Measurements from ENCODE around the gene SYTL3.
"Not testable (repeated sequence)": the region's sequence is repeated elsewhere in the genome, so short reads cannot be mapped to it uniquely, and the experiment has no call there.

The SYTL3 gene

GRCh38 chr6:158672119-158672518 is 22.3 kb downstream of the SYTL3 start:
- DNase-seq; H3K4me1 ChIP-seq (ENCODE audit: control extremely low read depth in 1 of 4, control insufficient read depth in 4 of 4, insufficient read depth in 4 of 4, low read length in 3 of 4); H3K9me3 ChIP-seq (ENCODE audit: control extremely low read depth in 1 of 5, control insufficient read depth in 4 of 5, insufficient read depth in 2 of 5, low read depth in 1 of 5, low read length in 4 of 5); H3K36me3 ChIP-seq (ENCODE audit: control insufficient read depth in 4 of 4, insufficient read depth in 4 of 4, low read length in 3 of 4); H3K27ac ChIP-seq (ENCODE audit: insufficient read depth in 1 of 2, low read depth in 1 of 2, low read length in 2 of 2, poor library complexity in 1 of 2, severe bottlenecking in 2 of 2); POLR2A ChIA-PET; H3K4me3 ChIP-seq (ENCODE audit: control insufficient read depth in 1 of 7, extremely low read depth in 1 of 7, insufficient read depth in 4 of 7, low read depth in 2 of 7, low read length in 6 of 7); H3K27me3 ChIP-seq (replicated peaks in 2 of 5; ENCODE audit: control insufficient read depth in 4 of 5, insufficient read depth in 5 of 5, low read length in 4 of 5): not testable (repeated sequence)
- CTCF ChIA-PET = interaction anchor here (0.9 to 2.6 kb wide), 3 partner anchors 11 to 17 kb away, joined by 3 to 12 read pairs (median 10); no protein-coding TSS in a partner anchor
- WGBS (ENCODE audit: insufficient coverage) = 98% methylated on average over 5 of the region's 8 CpGs

- Histone ChIP-seq H3K9me3 (ENCODE audit: control extremely low read depth in 1 of 5, control insufficient read depth in 4 of 5, insufficient read depth in 2 of 5, low read depth in 1 of 5, low read length in 4 of 5) (no peaks in the 10 kb centered on the region), H3K27me3 (replicated peaks in 2 of 5; ENCODE audit: control insufficient read depth in 4 of 5, insufficient read depth in 5 of 5, low read length in 4 of 5) (no peaks in the 10 kb centered on the region), H3K4me1 (ENCODE audit: control extremely low read depth in 1 of 4, control insufficient read depth in 4 of 4, insufficient read depth in 4 of 4, low read length in 3 of 4) (peaks cover 0 to 3% (median 3%) of the 10 kb centered on the region in 4 experiments), H3K36me3 (ENCODE audit: control insufficient read depth in 4 of 4, insufficient read depth in 4 of 4, low read length in 3 of 4) (no peaks in the 10 kb centered on the region), H3K4me3 (ENCODE audit: control insufficient read depth in 1 of 7, extremely low read depth in 1 of 7, insufficient read depth in 4 of 7, low read depth in 2 of 7, low read length in 6 of 7) (no peak overlapping the region), H3K27ac (ENCODE audit: insufficient read depth in 1 of 2, low read depth in 1 of 2, low read length in 2 of 2, poor library complexity in 1 of 2, severe bottlenecking in 2 of 2) (no peak overlapping the region)
- no peak for DNase-seq
- WGBS (ENCODE audit: insufficient coverage) = 100% methylated on average over 1 of the region's 6 CpGs
- CTCF ChIA-PET = interaction anchor here (0.6 to 2.6 kb wide), 6 partner anchors 10 to 35 kb away, joined by 3 to 12 read pairs (median 3); no protein-coding TSS in a partner anchor
- POLR2A ChIA-PET = no interaction called here
Observed at GRCh38 chr6:158672726-158673125, 22.9 kb downstream of the SYTL3 start.

GRCh38 chr6:158674342-158675131 is 24.7 kb downstream of the SYTL3 start:
- no peaks in the 10 kb centered on the region for H3K36me3 ChIP-seq (ENCODE audit: control insufficient read depth in 4 of 4, insufficient read depth in 4 of 4, low read length in 3 of 4)
- H3K27me3 ChIP-seq (replicated peaks in 2 of 5; ENCODE audit: control insufficient read depth in 4 of 5, insufficient read depth in 5 of 5, low read length in 4 of 5) = no peaks in the 10 kb centered on the region
- no peak overlapping the region for H3K4me3 ChIP-seq (ENCODE audit: control insufficient read depth in 1 of 7, extremely low read depth in 1 of 7, insufficient read depth in 4 of 7, low read depth in 2 of 7, low read length in 6 of 7)
- POLR2A ChIA-PET = interaction anchor here (0.6 kb wide), 1 partner anchor 96 kb away, joined by 4 read pairs; no protein-coding TSS in a partner anchor
- 100% methylated on average over 12 of the region's 14 CpGs for WGBS (ENCODE audit: insufficient coverage)
- no peaks in the 10 kb centered on the region for H3K4me1 ChIP-seq (ENCODE audit: control extremely low read depth in 1 of 4, control insufficient read depth in 4 of 4, insufficient read depth in 4 of 4, low read length in 3 of 4)
- no peak overlapping the region for H3K27ac ChIP-seq (ENCODE audit: insufficient read depth in 1 of 2, low read depth in 1 of 2, low read length in 2 of 2, poor library complexity in 1 of 2, severe bottlenecking in 2 of 2)
- CTCF ChIA-PET = interaction anchor here (1.0 to 2.3 kb wide), 2 partner anchors 10 to 12 kb away, joined by 3 to 10 read pairs; no protein-coding TSS in a partner anchor
- H3K9me3 ChIP-seq (ENCODE audit: control extremely low read depth in 1 of 5, control insufficient read depth in 4 of 5, insufficient read depth in 2 of 5, low read depth in 1 of 5, low read length in 4 of 5) = no peaks in the 10 kb centered on the region
- DNase-seq = no peak

DNA sequence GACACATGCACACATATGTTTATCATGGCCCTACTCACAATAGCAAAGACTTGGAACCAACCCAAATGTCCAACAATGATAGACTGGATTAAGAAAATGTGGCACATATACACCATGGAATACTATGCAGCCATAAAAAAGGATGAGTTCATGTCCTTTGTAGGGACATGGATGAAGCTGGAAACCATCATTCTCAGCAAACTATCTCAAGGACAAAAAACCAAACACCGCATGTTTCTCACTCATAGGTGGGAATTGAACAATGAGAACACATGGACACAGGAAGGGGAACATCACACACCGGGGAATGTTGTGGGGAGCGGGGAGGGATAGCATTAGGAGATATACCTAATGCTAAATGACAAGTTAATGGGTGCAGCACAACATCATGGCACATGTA is 27.2 kb downstream of the SYTL3 start:
- WGBS (ENCODE audit: insufficient coverage) = 86% methylated on average over 2 of the region's 3 CpGs
- H3K27me3 ChIP-seq (replicated peaks in 2 of 5; ENCODE audit: control insufficient read depth in 4 of 5, insufficient read depth in 5 of 5, low read length in 4 of 5); H3K36me3 ChIP-seq (ENCODE audit: control insufficient read depth in 4 of 4, insufficient read depth in 4 of 4, low read length in 3 of 4); H3K4me3 ChIP-seq (ENCODE audit: control insufficient read depth in 1 of 7, extremely low read depth in 1 of 7, insufficient read depth in 4 of 7, low read depth in 2 of 7, low read length in 6 of 7); POLR2A ChIA-PET; H3K27ac ChIP-seq (ENCODE audit: insufficient read depth in 1 of 2, low read depth in 1 of 2, low read length in 2 of 2, poor library complexity in 1 of 2, severe bottlenecking in 2 of 2); H3K9me3 ChIP-seq (ENCODE audit: control extremely low read depth in 1 of 5, control insufficient read depth in 4 of 5, insufficient read depth in 2 of 5, low read depth in 1 of 5, low read length in 4 of 5); DNase-seq; H3K4me1 ChIP-seq (ENCODE audit: control extremely low read depth in 1 of 4, control insufficient read depth in 4 of 4, insufficient read depth in 4 of 4, low read length in 3 of 4): not testable (repeated sequence)
- CTCF ChIA-PET = interaction anchor here (1.4 kb wide), 1 partner anchor 15 kb away, joined by 6 read pairs; no protein-coding TSS in a partner anchor

- H3K36me3 ChIP-seq (ENCODE audit: control insufficient read depth in 4 of 4, insufficient read depth in 4 of 4, low read length in 3 of 4) = no peaks in the 10 kb centered on the region
- no peak overlapping the region for H3K27ac ChIP-seq (ENCODE audit: insufficient read depth in 1 of 2, low read depth in 1 of 2, low read length in 2 of 2, poor library complexity in 1 of 2, severe bottlenecking in 2 of 2)
- no peaks in the 10 kb centered on the region for H3K27me3 ChIP-seq (replicated peaks in 2 of 5; ENCODE audit: control insufficient read depth in 4 of 5, insufficient read depth in 5 of 5, low read length in 4 of 5)
- H3K9me3 ChIP-seq (ENCODE audit: control extremely low read depth in 1 of 5, control insufficient read depth in 4 of 5, insufficient read depth in 2 of 5, low read depth in 1 of 5, low read length in 4 of 5) = no peaks in the 10 kb centered on the region
- CTCF ChIA-PET = interaction anchor here (1.4 kb wide), 1 partner anchor 16 kb away, joined by 6 read pairs; no protein-coding TSS in a partner anchor
- no peak for DNase-seq
- WGBS (ENCODE audit: insufficient coverage) = 96% methylated on average over 9 of the region's 11 CpGs
- H3K4me3 ChIP-seq (ENCODE audit: control insufficient read depth in 1 of 7, extremely low read depth in 1 of 7, insufficient read depth in 4 of 7, low read depth in 2 of 7, low read length in 6 of 7) = no peak overlapping the region
- POLR2A ChIA-PET = no interaction called here
- H3K4me1 ChIP-seq (ENCODE audit: control extremely low read depth in 1 of 4, control insufficient read depth in 4 of 4, insufficient read depth in 4 of 4, low read length in 3 of 4) = no peaks in the 10 kb centered on the region
Observed at GRCh38 chr6:158677906-158678578, 28.2 kb downstream of the SYTL3 start.

GRCh38 chr6:158680015-158680414 is 30.2 kb downstream of the SYTL3 start:
- no peak for DNase-seq
- no peak overlapping the region for H3K27ac ChIP-seq (ENCODE audit: insufficient read depth in 1 of 2, low read depth in 1 of 2, low read length in 2 of 2, poor library complexity in 1 of 2, severe bottlenecking in 2 of 2)
- ChIA-PET POLR2A (no interaction called here), CTCF (interaction anchor here (0.8 kb wide), 1 partner anchor 11 kb away, joined by 3 read pairs; no protein-coding TSS in a partner anchor)
- no peaks in the 10 kb centered on the region for H3K9me3 ChIP-seq (ENCODE audit: control extremely low read depth in 1 of 5, control insufficient read depth in 4 of 5, insufficient read depth in 2 of 5, low read depth in 1 of 5, low read length in 4 of 5)
- WGBS (ENCODE audit: insufficient coverage) = 100% methylated on average over 2 of the region's 2 CpGs
- H3K27me3 ChIP-seq (replicated peaks in 2 of 5; ENCODE audit: control insufficient read depth in 4 of 5, insufficient read depth in 5 of 5, low read length in 4 of 5) = no peaks in the 10 kb centered on the region
- H3K4me1 ChIP-seq (ENCODE audit: control extremely low read depth in 1 of 4, control insufficient read depth in 4 of 4, insufficient read depth in 4 of 4, low read length in 3 of 4) = peaks cover 3 to 9% (median 6%) of the 10 kb centered on the region in 4 experiments
- no peak overlapping the region for H3K4me3 ChIP-seq (ENCODE audit: control insufficient read depth in 1 of 7, extremely low read depth in 1 of 7, insufficient read depth in 4 of 7, low read depth in 2 of 7, low read length in 6 of 7)
- H3K36me3 ChIP-seq (ENCODE audit: control insufficient read depth in 4 of 4, insufficient read depth in 4 of 4, low read length in 3 of 4) = no peaks in the 10 kb centered on the region

DNA sequence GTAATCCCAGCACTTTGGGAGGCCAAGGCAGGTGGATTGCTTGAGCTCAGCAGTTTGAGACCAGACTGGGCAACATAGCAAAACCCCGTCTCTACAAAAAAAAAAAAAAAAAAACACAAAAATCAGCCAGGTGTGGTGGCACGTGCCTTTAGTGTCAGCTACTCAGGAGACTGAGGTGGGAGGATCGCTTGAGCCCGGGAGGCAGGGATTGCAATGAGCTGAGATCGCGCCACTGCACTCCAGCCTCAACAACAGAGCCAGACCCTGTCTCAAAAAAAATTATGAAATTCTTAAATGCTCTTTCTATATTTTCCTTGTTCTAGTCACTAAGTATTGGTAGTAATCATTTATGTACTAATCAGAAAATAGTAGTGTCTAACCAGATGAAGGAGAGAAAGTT is 30.6 kb downstream of the SYTL3 start:
- Histone ChIP-seq H3K9me3 (ENCODE audit: control extremely low read depth in 1 of 5, control insufficient read depth in 4 of 5, insufficient read depth in 2 of 5, low read depth in 1 of 5, low read length in 4 of 5) (no peaks in the 10 kb centered on the region), H3K27me3 (replicated peaks in 2 of 5; ENCODE audit: control insufficient read depth in 4 of 5, insufficient read depth in 5 of 5, low read length in 4 of 5) (no peaks in the 10 kb centered on the region), H3K4me3 (ENCODE audit: control insufficient read depth in 1 of 7, extremely low read depth in 1 of 7, insufficient read depth in 4 of 7, low read depth in 2 of 7, low read length in 6 of 7) (no peak overlapping the region), H3K36me3 (ENCODE audit: control insufficient read depth in 4 of 4, insufficient read depth in 4 of 4, low read length in 3 of 4) (no peaks in the 10 kb centered on the region), H3K4me1 (ENCODE audit: control extremely low read depth in 1 of 4, control insufficient read depth in 4 of 4, insufficient read depth in 4 of 4, low read length in 3 of 4) (peaks cover 3 to 13% (median 7%) of the 10 kb centered on the region in 4 experiments), H3K27ac (ENCODE audit: insufficient read depth in 1 of 2, low read depth in 1 of 2, low read length in 2 of 2, poor library complexity in 1 of 2, severe bottlenecking in 2 of 2) (no peak overlapping the region)
- 100% methylated on average over 3 of the region's 6 CpGs for WGBS (ENCODE audit: insufficient coverage)
- DNase-seq = no peak
- POLR2A ChIA-PET = no interaction called here
- CTCF ChIA-PET = no interaction called here
